ENCODE data around the gene HIVEP3.

- TF ChIP-seq CTCF (conservative IDR thresholded peaks at IDR 0.05; ENCODE audit: low read length): no peak
- TF ChIP-seq EZH2phosphoT487 (IDR thresholded peaks at IDR 0.05; ENCODE audit: borderline replicate concordance): no peak
Observed at GRCh38 chr1:41716188-41717130, 202.3 kb downstream of the HIVEP3 start.

Data from Loucy (cell line).